Right lobe of liver (tissue), 4 donors: ENCODE measurements around the gene RPRD1B.

Source experiments
- POLR2A ChIP-seq: fragments of 450-650 bp; IDR thresholded peaks from one replicate; pipeline ENCODE4 v1.6.1; 2017; ENCODE audit warnings: antibody characterized with exemption, mild to moderate bottlenecking
- TF ChIP-seq, protein P1 (sequence below), 4 donors: fragments of 200-600 bp in 3 of 4; fragments of 450-650 bp in 1 of 4; IDR thresholded peaks; one replicate each; pipeline versions ENCODE4 v1.5.1 to v1.8.0; 2016 to 2022; ENCODE audit warnings: antibody characterized with exemption in 4 of 4, mild to moderate bottlenecking in 2 of 4
- donor health status: DM: no; HTN: no; CAD: no.
- donor health status: DM: no; HTN: no; CAD: no.
- donor health status: DM: no; HTN: yes; CAD: no.

DNA sequence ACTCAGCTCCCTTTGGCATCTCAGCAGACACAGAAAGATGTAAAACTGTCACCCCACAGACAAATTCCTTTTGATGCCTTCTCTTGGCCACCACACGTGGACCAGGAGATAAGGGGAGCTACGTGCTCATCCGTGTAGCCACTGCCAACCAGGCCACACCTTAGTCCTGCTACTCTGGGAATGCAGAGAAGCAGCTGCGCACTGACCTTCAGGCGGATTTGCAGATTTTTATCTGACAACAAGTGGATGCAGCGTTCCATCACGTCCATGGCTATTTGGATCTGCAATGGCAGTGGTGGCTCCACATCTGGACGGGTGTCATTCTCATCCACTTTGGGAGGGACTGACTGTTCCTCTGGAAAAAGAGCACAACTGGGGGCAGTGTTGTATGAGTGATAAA, 31.1 kb upstream of the RPRD1B start:
- TF ChIP-seq, protein P1, sequence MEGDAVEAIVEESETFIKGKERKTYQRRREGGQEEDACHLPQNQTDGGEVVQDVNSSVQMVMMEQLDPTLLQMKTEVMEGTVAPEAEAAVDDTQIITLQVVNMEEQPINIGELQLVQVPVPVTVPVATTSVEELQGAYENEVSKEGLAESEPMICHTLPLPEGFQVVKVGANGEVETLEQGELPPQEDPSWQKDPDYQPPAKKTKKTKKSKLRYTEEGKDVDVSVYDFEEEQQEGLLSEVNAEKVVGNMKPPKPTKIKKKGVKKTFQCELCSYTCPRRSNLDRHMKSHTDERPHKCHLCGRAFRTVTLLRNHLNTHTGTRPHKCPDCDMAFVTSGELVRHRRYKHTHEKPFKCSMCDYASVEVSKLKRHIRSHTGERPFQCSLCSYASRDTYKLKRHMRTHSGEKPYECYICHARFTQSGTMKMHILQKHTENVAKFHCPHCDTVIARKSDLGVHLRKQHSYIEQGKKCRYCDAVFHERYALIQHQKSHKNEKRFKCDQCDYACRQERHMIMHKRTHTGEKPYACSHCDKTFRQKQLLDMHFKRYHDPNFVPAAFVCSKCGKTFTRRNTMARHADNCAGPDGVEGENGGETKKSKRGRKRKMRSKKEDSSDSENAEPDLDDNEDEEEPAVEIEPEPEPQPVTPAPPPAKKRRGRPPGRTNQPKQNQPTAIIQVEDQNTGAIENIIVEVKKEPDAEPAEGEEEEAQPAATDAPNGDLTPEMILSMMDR (IDR thresholded peaks at IDR 0.05): no peak
- TF ChIP-seq POLR2A: no peak
